ENCODE results near the gene COL1A1.

The COL1A1 gene

GRCh38 chr17:50172130-50172529, 29.3 kb downstream of the COL1A1 start:
- TF ChIP-seq CTCF (IDR thresholded peaks at IDR 0.05; ENCODE audit: control insufficient read depth, extremely low read depth, insufficient read depth), result no peak
- no peak overlapping the region for H3K4me3 ChIP-seq (ENCODE audit: low read depth, low read length)
- DNase-seq (ENCODE audit: low read depth), result no peak

GRCh38 chr17:50171371-50172071, 29.9 kb downstream of the COL1A1 start:
- no peak for TF ChIP-seq CTCF (IDR thresholded peaks at IDR 0.05; ENCODE audit: control insufficient read depth, extremely low read depth, insufficient read depth)
- DNase-seq (ENCODE audit: low read depth), result no peak
- no peak overlapping the region for H3K4me3 ChIP-seq (ENCODE audit: low read depth, low read length)

GRCh38 chr17:50170662-50171370, 30.6 kb downstream of the COL1A1 start:
- DNase-seq (ENCODE audit: low read depth), result no peak
- TF ChIP-seq CTCF (IDR thresholded peaks at IDR 0.05; ENCODE audit: control insufficient read depth, extremely low read depth, insufficient read depth), result no peak
- no peak overlapping the region for H3K4me3 ChIP-seq (ENCODE audit: low read depth, low read length)

- H3K4me3 ChIP-seq (ENCODE audit: low read depth, low read length), result no peak overlapping the region
- no peak for TF ChIP-seq CTCF (IDR thresholded peaks at IDR 0.05; ENCODE audit: control insufficient read depth, extremely low read depth, insufficient read depth)
- no peak for DNase-seq (ENCODE audit: low read depth)
Observed at GRCh38 chr17:50169881-50170459, 31.5 kb downstream of the COL1A1 start.

- peak; percentile 81 for TF ChIP-seq CTCF (IDR thresholded peaks at IDR 0.05; ENCODE audit: control insufficient read depth, extremely low read depth, insufficient read depth)
Observed at GRCh38 chr17:50169121-50169764, 32.2 kb downstream of the COL1A1 start.

GRCh38 chr17:50168319-50168718, 33.1 kb downstream of the COL1A1 start:
- DNase-seq (ENCODE audit: low read depth), result no peak
- TF ChIP-seq CTCF (IDR thresholded peaks at IDR 0.05; ENCODE audit: control insufficient read depth, extremely low read depth, insufficient read depth), result no peak
- H3K4me3 ChIP-seq (ENCODE audit: low read depth, low read length), result no peak overlapping the region

More at GRCh38 chr17:50169121-50169764, 32.2 kb downstream of the COL1A1 start:
- DNase-seq (ENCODE audit: low read depth), result no peak
- H3K4me3 ChIP-seq (ENCODE audit: low read depth, low read length), result no peak overlapping the region

All from LNCaP clone FGC (cell line).